NCI-H1436 (cell line): ENCODE measurements around the gene TASP1.
"Not testable (repeated sequence)": the region's sequence is repeated elsewhere in the genome, so short reads cannot be mapped to it uniquely, and the experiment has no call there.

Experiments used
- DNase-seq: peaks from one replicate; lab custom pipeline; 2025; lab: John Stamatoyannopoulos, UW

The TASP1 gene

DNA sequence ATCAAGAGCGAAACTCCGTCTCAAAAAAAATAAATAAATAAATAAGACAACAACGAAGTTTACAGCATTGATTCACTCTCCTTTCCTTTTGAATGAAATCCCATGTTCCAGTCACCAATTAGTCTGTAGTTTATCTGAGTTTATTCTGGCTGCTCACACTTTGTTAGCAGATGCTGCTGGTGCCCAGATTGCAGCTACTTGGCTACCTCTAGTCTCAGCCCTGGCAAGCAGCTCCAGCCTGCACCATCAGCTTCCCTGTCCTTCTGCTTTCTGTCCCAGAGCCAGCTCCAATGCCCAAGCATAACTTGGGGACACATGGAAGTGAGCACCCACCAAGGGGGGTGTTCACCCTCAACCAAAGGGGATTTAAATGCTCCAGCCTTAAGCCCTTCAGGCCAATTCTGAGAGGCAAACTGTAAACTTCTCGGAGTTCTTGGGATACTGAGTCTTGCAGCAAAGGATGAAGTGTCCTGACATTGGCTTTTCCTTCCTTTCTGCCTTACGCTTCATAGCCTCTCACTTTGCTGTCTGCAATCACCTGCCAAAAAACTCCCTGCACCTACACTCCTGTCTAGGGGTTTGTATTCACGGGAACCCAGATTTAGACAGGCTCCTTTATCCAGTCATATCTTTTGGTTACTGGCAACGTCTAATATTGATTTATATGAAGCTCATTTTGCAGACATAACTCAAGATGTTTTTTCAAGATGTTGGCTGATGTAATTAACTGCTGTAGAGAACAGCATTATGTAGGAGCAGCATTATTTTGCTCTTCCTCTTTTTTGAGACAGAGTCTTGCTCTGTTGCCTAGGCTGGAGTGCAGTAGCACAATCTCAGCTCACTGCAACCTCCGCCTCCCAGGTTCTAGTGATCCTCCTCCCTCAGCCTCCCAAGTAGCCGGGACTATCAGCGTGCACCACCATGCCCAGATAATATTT, 9.8 kb upstream of the TASP1 start:
- DNase-seq, result no peak

DNA sequence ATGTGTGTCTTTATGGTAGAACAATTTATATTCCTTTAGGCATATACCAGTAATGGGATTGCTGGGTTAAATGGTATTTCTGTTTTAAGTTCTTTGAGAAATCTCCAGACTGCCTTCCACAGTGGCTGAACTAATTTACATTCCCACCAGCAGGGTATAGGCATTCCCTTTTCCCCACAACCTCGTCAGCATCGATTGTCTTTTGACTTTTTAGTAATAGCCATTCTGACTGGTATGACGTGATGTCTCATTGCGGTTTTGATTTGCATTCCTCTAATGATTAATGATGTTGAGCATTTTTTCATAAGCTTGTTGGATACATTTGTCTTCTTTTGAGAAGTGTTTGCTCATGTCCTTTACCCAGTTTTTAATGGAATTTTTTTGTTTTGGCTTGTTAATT, 5.3 kb upstream of the TASP1 start:
- no peak for DNase-seq

GRCh38 chr20:13639150-13639497, 392 bp upstream of the TASP1 start:
- no peak for DNase-seq

- no peak for DNase-seq
Observed at GRCh38 chr20:13638162-13638495, 603 bp downstream of the TASP1 start.

GRCh38 chr20:13632431-13632830, 6.3 kb downstream of the TASP1 start:
- DNase-seq, result no peak

DNA sequence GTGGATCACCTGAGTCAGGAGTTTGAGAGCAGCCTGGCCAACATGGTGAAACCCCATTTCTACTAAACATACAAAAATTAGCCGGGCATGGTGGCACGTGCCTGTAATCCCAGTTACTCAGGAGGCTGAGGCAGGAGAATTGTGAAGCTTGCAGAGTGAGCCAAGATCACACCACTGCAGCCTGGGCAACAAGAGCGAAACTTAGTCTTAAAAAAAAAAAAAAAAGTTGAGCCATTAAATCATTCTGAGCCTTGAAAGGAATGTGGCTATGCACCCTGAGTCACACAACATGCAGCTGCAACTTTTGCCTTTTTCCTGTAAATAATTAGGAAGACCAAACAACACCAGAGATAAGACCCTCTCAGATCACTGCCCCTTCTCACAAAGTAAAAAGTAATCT, 11.2 kb downstream of the TASP1 start:
- not testable (repeated sequence) for DNase-seq

- DNase-seq, result no peak
Observed at GRCh38 chr20:13626724-13627123, 12.0 kb downstream of the TASP1 start.

GRCh38 chr20:13625304-13625979, 13.3 kb downstream of the TASP1 start:
- DNase-seq, result no peak

DNA sequence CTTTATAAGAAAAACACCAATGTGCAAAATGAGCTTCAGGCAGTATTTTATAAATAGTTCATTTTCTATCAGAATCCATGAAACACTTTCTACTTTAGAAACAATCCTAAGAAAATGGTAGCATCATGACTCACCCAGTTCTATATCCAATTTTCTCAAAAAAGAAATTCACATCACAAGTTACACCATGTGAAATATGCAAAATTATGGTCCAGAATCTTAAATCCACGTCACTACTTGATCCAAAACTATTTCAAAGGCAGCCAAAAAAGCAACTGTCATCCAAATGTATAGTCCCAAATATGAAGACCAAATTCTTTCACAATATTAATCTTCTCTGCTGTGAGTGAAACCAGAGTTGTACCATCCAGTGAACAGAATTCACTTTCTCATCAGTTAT, 19.3 kb downstream of the TASP1 start:
- DNase-seq, result not testable (repeated sequence)

- not testable (repeated sequence) for DNase-seq
Observed at GRCh38 chr20:13618456-13618855, 20.3 kb downstream of the TASP1 start.

DNA sequence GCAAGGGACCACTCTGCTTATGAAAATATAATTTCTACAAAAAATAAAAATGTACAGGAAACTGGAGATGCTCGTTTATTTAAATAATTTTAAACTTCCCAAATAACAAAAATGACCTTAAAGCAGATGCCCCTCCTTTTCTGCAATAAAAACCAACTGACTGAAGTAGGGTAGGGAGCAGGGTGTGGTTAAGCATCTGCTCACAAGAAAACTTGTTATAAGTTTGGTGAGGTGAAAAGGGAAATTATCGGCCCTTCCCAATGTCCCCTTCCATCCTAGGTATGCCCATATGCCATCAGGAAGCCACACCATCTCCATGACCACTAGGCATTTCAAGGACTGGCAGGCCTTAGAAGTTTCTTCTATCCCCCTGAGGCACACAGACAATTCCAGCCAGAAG, 21.1 kb downstream of the TASP1 start:
- not testable (repeated sequence) for DNase-seq

DNA sequence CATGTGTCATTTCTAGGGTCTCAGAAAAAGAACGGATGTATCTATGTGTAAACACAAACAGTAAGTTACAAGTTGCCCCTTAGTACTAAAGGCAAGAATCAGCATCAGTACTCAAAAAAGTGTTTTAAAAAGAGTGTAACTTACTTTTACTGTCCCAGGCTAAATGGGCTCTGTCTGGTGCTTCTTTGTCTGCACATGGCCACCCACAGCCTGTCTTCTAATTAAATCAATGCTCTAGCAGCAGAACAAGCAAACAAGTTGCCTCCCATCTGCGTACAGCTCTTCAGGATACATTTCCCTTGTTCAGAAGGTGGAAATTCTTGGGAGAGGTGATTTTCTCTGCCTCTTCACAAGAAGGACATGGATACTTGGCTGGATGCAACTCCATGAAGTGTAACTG, 22.0 kb downstream of the TASP1 start:
- not testable (repeated sequence) for DNase-seq

DNA sequence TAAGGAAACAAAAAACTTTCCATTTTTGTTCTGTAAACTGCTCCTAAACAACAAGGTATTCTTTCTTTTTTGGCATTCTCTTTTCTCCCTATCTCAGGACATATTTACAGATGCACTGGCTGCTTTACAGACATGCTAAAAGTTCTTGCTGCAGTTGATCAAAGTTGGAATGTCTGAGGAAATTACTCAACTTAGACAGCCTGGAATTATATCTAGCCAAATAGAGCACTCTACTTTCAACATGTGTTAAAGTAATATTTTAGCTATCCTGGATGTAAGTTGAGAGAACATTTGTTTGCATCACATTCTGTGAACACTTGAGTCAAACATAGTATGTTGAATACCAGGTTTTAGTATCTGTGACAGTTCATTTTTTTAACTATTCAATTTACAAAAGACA, 24.8 kb downstream of the TASP1 start:
- no peak for DNase-seq

GRCh38 chr20:13611611-13612125, 27.1 kb downstream of the TASP1 start:
- DNase-seq, result no peak

- DNase-seq, result no peak
Observed at GRCh38 chr20:13610184-13610583, 28.5 kb downstream of the TASP1 start.

GRCh38 chr20:13608066-13608465, 30.7 kb downstream of the TASP1 start:
- DNase-seq, result no peak

GRCh38 chr20:13593423-13593822, 45.3 kb downstream of the TASP1 start:
- not testable (repeated sequence) for DNase-seq

- no peak for DNase-seq
Observed at GRCh38 chr20:13588049-13588448, 50.7 kb downstream of the TASP1 start.

GRCh38 chr20:13587370-13587769, 51.4 kb downstream of the TASP1 start:
- no peak for DNase-seq

GRCh38 chr20:13586133-13586532, 52.6 kb downstream of the TASP1 start:
- no peak for DNase-seq

DNA sequence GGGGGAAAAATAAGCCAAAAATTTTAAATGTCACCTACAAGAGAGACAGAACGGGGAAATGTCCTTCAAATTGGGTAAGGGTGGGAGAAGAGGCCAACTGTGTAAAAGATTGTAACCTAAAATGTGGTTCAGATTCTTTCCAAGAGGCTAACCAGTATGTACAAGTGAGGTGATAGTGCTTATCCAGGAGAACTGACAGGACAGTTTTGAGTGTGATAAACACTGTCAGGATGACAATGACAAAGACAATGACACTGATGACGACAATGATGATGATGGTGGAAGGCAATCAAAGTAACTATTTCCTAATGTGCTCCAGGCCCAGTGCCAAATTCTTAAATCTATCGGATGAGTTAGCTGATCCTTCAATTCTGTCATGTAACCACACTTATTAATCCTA, 57.3 kb downstream of the TASP1 start:
- no peak for DNase-seq

DNA sequence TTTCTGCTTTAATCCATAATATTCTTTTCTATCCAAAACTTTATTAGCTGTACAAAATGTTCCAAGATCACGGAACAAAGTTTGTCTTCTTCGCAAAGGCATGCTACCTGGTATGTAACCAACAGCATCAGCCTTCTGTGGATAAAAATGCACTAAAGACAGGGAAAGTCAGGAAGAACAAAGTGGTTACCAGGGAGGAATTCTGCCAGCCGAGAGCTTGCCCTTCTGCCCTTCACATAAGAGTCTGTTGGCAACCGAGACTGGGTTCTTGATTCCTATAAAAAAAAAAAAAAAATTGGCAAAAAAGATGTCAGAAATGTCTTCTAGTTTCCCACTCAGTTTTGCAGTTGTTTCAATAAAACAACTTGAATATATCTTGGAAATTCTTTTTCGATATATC, 58.0 kb downstream of the TASP1 start:
- DNase-seq, result no peak

- DNase-seq, result no peak
Observed at GRCh38 chr20:13574071-13574470, 64.7 kb downstream of the TASP1 start.
